Measurements from ENCODE around the gene CLBA1. TPM values are rescaled to one million over a fixed set of nuclear protein-coding genes. Genes with fewer than 3 reads are reported as not detected.

Gene CLBA1
- total RNA-seq, 2 experiments from 2014 or later = 0.38 to 0.68 TPM

DNA sequence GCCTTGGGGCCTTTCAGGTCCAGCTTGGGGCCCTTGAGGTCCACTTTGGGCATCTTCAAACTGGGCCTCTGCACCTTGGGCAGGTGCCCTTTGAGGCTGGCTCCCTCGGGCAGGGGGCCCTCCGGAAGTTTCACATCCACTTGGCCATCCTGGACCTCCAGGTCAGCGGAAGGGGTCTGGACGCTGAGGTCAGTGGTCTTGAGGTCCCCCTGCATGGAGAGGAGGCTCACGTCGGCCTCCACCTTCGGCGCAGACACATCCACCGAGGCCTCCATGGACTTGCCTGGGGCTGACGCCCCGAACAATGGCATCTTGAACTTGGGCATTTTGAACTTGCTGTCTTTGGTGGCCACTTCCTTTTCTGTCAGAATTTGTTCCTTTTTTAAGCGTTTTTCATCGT, 32.5 kb upstream of the CLBA1 start:
- H3K4me3 Mint-ChIP-seq = no peak overlapping the region
- no peaks in the 10 kb centered on the region for H3K27me3 Mint-ChIP-seq
- no peaks in the 10 kb centered on the region for H3K9me3 Mint-ChIP-seq
- no peak for DNase-seq
- POLR2A ChIA-PET = no interaction called here
- CTCF ChIA-PET = no interaction called here
- H3K4me1 Mint-ChIP-seq = no peaks in the 10 kb centered on the region
- H3K36me3 Mint-ChIP-seq (ENCODE audit: low read depth) = no peaks in the 10 kb centered on the region
- H3K27ac Mint-ChIP-seq = no peak overlapping the region

DNA sequence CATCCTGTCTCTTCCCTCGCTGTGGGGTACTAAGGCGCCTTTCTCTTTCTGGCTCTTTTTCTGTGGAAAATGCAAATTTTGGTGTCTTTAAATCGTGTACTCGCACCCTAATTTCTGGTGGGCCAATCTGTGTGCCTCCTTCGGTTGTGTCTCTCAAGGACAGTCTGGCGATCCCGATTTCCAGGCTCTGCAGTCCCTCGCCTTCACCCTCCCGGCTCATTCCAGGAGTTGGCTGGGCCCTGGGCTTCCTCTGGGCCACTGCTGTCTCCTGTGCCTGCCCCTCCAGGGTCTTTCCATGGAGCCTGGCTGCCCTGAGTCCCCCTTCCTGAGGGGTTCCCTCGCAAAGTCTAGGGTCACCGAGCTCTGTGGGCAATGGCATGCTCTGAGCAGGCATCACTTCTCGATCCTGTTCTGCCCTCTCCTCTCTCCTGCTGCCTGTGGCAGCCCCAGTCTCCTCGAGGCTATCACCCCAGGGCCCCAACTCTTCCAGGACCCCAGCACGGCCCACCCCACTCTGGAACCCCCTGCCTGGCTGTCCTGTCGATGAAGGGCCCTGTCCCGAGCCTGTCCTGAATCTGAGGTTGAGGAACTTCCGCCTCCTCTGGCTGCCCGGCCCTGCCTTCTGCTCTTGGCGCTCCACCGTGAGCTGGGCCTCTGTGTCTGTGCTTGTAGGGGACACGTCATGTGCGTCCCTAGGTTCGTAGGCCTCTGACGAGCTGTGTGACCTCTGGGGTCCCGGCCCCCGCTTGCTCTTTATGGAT, 31.5 kb upstream of the CLBA1 start:
- Mint-ChIP-seq H3K4me1 (no peaks in the 10 kb centered on the region), H3K4me3 (no peak overlapping the region), H3K27me3 (peaks cover 4% of the 10 kb centered on the region), H3K9me3 (no peaks in the 10 kb centered on the region), H3K36me3 (ENCODE audit: low read depth) (no peaks in the 10 kb centered on the region), H3K27ac (no peak overlapping the region)
- ChIA-PET CTCF (no interaction called here), POLR2A (no interaction called here)
- no peak for DNase-seq

DNA sequence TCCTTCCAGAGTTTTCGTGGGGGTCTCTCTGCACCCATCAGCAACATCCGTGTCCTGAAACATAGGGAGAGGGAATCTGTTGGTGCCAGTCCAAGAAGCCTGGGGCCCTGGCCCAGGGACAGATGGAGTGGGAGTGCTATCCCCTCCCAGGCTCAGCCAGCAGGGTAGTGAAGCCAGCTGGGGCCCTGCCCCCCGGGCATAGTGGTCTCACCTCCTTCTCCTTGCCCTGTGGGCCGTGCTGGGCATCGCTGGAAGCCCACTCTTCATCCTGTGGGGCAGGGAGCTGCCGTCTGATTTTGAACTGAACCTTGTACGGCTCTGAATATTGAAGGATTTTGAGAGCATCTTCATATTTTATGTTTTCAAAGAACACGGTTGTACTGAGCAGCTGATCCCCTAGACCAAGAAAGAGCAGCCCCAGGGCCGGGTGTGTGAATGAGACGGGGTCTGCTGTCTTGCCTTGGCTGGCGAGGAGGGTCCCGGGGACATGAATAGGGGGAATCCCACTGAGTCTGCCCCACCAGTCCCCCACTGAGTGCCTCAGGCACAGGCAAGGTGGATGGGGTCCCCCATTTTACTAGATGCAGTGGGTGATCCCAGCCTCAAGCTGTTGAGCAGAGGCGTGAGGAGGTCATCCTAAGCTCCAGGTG, 30.7 kb upstream of the CLBA1 start:
- no peaks in the 10 kb centered on the region for H3K4me1 Mint-ChIP-seq
- POLR2A ChIA-PET = no interaction called here
- H3K4me3 Mint-ChIP-seq = no peak overlapping the region
- no peak for DNase-seq
- no peaks in the 10 kb centered on the region for H3K9me3 Mint-ChIP-seq
- no peaks in the 10 kb centered on the region for H3K36me3 Mint-ChIP-seq (ENCODE audit: low read depth)
- no peak overlapping the region for H3K27ac Mint-ChIP-seq
- CTCF ChIA-PET = no interaction called here
- H3K27me3 Mint-ChIP-seq = peaks cover 4% of the 10 kb centered on the region

DNA sequence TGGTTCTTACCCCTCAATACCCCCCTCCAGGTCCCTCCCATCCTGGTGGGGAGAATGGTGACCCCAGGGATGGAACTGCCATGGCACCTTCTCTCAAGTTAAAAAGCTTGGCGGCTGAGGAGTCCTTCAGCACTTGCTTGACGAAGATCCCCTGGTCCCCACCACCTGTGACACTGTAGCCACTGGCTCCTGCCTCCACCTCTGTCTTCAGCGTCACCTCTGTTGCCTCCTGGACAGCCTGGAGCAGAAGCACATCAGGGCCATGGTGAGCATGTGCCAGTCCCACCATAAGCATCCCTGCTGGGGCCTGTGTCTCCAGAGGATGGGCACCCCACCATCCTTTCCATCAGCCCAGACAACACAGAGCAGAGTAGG, 30.2 kb upstream of the CLBA1 start:
- POLR2A ChIA-PET = no interaction called here
- no peaks in the 10 kb centered on the region for H3K9me3 Mint-ChIP-seq

GRCh38 chr14:104956290-104956890, 29.2 kb upstream of the CLBA1 start:
- Mint-ChIP-seq H3K4me3 (no peak overlapping the region), H3K4me1 (no peaks in the 10 kb centered on the region), H3K36me3 (ENCODE audit: low read depth) (no peaks in the 10 kb centered on the region), H3K27ac (no peak overlapping the region), H3K9me3 (no peaks in the 10 kb centered on the region), H3K27me3 (peaks cover 8% of the 10 kb centered on the region)
- CTCF ChIA-PET = no interaction called here
- no peak for DNase-seq
- POLR2A ChIA-PET = no interaction called here

More for the DNA sequence above, 30.2 kb upstream of the CLBA1 start:
- peaks cover 6% of the 10 kb centered on the region for H3K27me3 Mint-ChIP-seq
- H3K4me3 Mint-ChIP-seq = no peak overlapping the region
- no peak for DNase-seq
- CTCF ChIA-PET = no interaction called here
- no peaks in the 10 kb centered on the region for H3K4me1 Mint-ChIP-seq
- no peak overlapping the region for H3K27ac Mint-ChIP-seq
- no peaks in the 10 kb centered on the region for H3K36me3 Mint-ChIP-seq (ENCODE audit: low read depth)

DNA sequence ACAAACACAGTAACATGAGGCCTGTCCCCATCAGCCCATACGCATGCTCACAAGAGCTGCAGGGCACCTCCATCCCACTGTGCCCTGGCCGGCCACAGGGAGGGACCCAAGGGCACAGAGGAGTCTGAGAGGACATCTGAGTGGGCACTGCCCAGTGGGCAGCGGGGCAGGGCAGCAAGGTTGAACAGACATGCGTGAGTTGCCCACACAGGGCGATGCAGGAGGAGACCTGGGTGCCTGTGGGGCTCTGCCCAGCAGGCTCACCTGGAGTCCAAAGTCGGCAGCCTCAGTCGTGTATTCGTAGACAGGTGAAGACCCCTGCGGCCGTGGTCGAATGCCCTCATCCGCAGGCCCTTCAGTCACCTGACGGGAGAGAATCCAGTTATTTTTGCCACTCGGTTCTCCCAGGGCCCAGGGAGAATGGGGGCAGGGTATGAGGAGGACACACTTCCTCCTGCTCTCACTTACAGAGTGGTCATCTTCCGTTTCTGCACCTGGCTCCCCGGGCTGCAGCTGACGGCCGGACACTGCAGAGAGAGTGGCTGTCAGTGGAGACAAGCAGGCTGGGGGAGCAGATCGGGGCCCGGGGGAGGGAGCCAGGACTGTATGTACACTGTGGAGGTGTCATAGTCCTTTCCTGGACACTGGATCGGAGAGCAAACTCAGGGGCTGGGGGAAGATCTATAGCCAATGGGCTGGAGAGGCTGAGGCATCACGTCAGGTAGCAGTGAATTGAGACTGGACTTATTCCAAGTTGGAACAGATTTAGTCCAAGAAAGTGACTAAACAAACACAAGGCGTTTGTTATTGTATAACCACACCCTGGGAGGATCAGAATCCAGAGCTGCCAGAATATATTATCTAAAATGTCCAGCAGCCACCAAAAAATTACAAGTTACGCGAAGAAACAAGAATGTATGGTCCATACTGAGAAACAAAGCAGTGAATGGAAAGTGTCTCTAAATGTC, 28.2 kb upstream of the CLBA1 start:
- DNase-seq = no peak
- ChIA-PET POLR2A (no interaction called here), CTCF (no interaction called here)
- no peak overlapping the region for H3K4me3 Mint-ChIP-seq
- H3K27ac Mint-ChIP-seq = no peak overlapping the region
- H3K9me3 Mint-ChIP-seq = no peaks in the 10 kb centered on the region
- H3K36me3 Mint-ChIP-seq (ENCODE audit: low read depth) = no peaks in the 10 kb centered on the region
- no peaks in the 10 kb centered on the region for H3K4me1 Mint-ChIP-seq
- peaks cover 8% of the 10 kb centered on the region for H3K27me3 Mint-ChIP-seq

DNA sequence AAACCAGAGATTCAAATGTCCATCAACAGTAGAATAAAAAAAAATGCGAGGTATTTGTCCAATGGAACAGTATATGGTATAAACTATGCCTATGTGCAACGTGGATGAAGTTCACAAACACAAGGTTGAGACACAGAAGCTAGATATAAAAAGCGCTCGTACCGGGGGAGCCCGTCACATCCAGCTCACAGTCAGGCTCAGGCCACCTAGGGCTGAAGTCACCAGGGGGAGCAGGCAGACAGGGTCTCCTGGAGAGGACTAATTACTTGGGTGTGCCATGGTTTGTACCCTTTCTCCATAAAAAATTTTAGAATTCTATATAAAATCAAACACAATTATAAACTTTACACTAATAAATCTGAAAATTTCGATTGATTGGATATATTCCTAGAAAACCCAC, 21.0 kb upstream of the CLBA1 start:
- ChIA-PET POLR2A (no interaction called here), CTCF (no interaction called here)
- H3K36me3 Mint-ChIP-seq (ENCODE audit: low read depth) = no peaks in the 10 kb centered on the region
- no peaks in the 10 kb centered on the region for H3K4me1 Mint-ChIP-seq
- H3K27me3 Mint-ChIP-seq = peaks cover 22% of the 10 kb centered on the region
- no peaks in the 10 kb centered on the region for H3K9me3 Mint-ChIP-seq
- no peak for DNase-seq
- no peak overlapping the region for H3K4me3 Mint-ChIP-seq
- H3K27ac Mint-ChIP-seq = no peak overlapping the region

DNA sequence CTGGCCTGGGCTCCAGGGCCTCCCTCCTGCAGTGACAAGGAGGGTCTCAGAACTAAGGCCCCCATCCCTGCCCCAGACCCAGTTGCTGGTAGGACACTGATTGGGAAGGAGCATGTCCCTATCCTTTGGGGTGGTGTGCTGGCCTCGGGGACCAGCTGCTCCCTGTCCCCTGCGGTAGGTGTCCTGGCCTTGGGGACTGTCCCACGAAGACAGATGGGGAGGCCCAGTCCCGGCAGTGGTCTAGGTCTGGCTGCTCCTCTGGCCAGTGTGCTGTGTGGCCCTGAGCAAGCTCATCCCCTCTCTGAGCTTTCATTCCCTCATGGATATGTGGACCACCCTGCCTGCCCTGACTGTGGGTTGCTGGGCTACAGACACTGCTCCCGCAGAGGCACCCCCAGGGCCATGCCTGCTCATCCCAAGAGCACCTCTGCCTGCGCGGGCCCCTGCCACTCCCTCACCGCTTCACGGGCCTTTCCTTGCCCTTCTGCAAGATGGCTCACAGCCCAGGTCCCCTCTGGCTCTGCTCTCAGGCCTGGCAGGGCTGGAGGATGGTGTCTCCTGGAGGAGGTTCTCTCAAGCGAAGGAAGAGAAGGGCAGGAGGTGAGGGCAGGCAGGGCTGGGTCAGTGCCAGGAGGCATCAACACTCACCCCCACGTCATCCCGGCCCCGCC, 19.9 kb upstream of the CLBA1 start:
- no peak overlapping the region for H3K27ac Mint-ChIP-seq
- no peaks in the 10 kb centered on the region for H3K9me3 Mint-ChIP-seq
- H3K4me3 Mint-ChIP-seq = no peak overlapping the region
- no peak for DNase-seq
- ChIA-PET CTCF (no interaction called here), POLR2A (no interaction called here)
- peaks cover 17% of the 10 kb centered on the region for H3K27me3 Mint-ChIP-seq
- no peaks in the 10 kb centered on the region for H3K4me1 Mint-ChIP-seq
- H3K36me3 Mint-ChIP-seq (ENCODE audit: low read depth) = no peaks in the 10 kb centered on the region

GRCh38 chr14:104966261-104966865, 19.2 kb upstream of the CLBA1 start:
- H3K36me3 Mint-ChIP-seq (ENCODE audit: low read depth) = no peaks in the 10 kb centered on the region
- CTCF ChIA-PET = no interaction called here
- DNase-seq = no peak
- no peaks in the 10 kb centered on the region for H3K9me3 Mint-ChIP-seq
- H3K4me3 Mint-ChIP-seq = no peak overlapping the region
- no peak overlapping the region for H3K27ac Mint-ChIP-seq
- POLR2A ChIA-PET = interaction anchor here (1.2 kb wide), 1 partner anchor 54 kb away, joined by 3 read pairs; no protein-coding TSS in a partner anchor
- peaks cover 17% of the 10 kb centered on the region for H3K27me3 Mint-ChIP-seq
- H3K4me1 Mint-ChIP-seq = no peaks in the 10 kb centered on the region

DNA sequence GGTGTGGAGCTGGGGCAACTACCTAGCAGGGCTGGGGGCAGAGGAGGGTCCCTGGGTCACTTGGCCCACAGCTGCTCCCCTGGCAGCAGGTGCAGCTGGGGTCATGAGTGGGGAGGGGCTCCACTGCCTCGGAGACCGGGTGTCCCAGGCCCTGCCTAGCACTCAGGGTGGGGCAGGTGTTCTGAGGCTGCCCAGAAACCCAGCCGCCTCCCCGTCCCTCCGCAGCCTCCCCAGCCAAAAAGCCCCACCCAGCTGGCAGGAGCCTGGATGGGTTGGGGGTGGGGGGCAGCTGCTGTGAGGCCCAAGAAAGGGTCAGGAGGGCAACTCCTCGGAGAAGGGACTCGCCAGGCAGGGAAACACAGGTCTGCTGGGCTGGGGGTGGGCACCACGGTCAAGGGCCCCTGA, 18.6 kb upstream of the CLBA1 start:
- Mint-ChIP-seq H3K9me3 (no peaks in the 10 kb centered on the region), H3K4me3 (no peak overlapping the region), H3K27me3 (peaks cover 17% of the 10 kb centered on the region), H3K27ac (no peak overlapping the region), H3K4me1 (no peaks in the 10 kb centered on the region), H3K36me3 (ENCODE audit: low read depth) (no peaks in the 10 kb centered on the region)
- DNase-seq = no peak
- POLR2A ChIA-PET = interaction anchor here (1.2 kb wide), 1 partner anchor 53 kb away, joined by 3 read pairs; no protein-coding TSS in a partner anchor
- CTCF ChIA-PET = no interaction called here

GRCh38 chr14:104967386-104968152, 18.0 kb upstream of the CLBA1 start:
- Mint-ChIP-seq H3K27me3 (peaks cover 17% of the 10 kb centered on the region), H3K4me3 (no peak overlapping the region), H3K36me3 (ENCODE audit: low read depth) (no peaks in the 10 kb centered on the region), H3K9me3 (no peaks in the 10 kb centered on the region), H3K4me1 (no peaks in the 10 kb centered on the region), H3K27ac (no peak overlapping the region)
- ChIA-PET POLR2A (interaction anchor here (1.2 kb wide), 1 partner anchor 53 kb away, joined by 3 read pairs; no protein-coding TSS in a partner anchor), CTCF (no interaction called here)
- no peak for DNase-seq

GRCh38 chr14:104968153-104968527, 17.4 kb upstream of the CLBA1 start:
- H3K27ac Mint-ChIP-seq = no peak overlapping the region
- CTCF ChIA-PET = no interaction called here

More at GRCh38 chr14:104968153-104968527, 17.4 kb upstream of the CLBA1 start:
- POLR2A ChIA-PET = no interaction called here
- Mint-ChIP-seq H3K4me3 (no peak overlapping the region), H3K4me1 (no peaks in the 10 kb centered on the region), H3K27me3 (peaks cover 14% of the 10 kb centered on the region), H3K36me3 (ENCODE audit: low read depth) (no peaks in the 10 kb centered on the region), H3K9me3 (no peaks in the 10 kb centered on the region)
- no peak for DNase-seq

All from activated CD4-positive, alpha-beta memory T cell treated with anti-CD3 and anti-CD28 coated beads, Interleukin-2, amount 10 ng/mL, durations not matched to agents 7 days and 5 days (primary cell).